ENCODE data around the gene CHST11. TPM values are rescaled to one million over a fixed set of nuclear protein-coding genes. Genes with fewer than 3 reads are reported as not detected.

Gene CHST11
- total and polyA plus RNA-seq, 2 of the 4 experiments (the other 2 are of a cell fraction), result 1.4 to 2.7 TPM

DNA sequence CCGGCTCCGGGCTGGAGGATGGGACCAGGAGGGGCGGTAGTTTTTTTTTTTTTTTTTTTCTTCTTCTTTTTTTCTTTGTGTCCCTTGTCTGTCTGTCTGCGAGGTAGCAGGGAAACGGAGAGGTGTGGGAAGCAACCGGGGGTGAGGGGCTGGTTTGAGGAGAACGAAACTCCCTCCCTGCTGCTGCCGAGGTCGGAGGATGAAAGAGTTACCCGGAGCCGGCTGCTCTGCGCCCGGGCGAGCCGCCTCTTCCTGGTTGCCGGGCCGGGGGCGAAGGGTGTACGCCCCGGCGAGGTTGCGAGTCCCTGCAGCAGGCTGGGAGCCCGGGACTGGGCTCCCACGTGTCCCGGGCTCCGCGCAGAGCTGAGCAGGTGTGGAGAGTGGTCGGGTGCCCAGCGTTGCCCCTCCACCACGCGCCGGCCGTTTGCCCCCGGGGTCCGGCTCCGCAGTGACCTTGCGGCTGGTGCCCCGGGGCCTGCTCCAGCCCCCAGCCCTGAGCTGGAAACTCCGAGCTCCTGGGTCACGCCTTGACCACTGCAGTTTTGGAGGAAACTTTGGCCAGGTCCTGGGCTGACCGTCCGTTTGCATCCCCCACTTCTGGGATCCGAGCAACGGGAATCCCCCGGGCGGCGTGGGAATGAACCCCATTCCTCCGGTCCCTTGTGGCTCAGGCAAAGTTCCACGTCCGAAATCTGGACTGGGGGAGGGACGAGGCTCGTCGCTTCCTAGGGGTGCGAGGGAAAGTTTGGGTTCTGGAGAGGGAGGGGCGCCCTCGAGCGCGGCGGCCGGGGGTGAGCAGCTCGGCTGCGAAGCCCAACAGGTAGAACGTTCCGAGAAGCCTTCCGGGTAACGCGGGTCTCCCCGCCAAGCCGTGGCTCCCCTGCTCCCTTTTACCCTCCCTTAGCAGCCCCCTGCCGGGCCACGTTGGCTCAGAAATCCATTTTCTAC lies 1.3 kb downstream of the CHST11 start (continued):
- TF ChIP-seq MAFK (IDR thresholded peaks at IDR 0.05; ENCODE audit: low read depth, low read length) (no peak), NFE2L2 (IDR thresholded peaks at IDR 0.05; ENCODE audit: low read depth, low read length) (no peak), SMC3 (IDR thresholded peaks at IDR 0.05; ENCODE audit: low read depth, low read length) (no peak)

GRCh38 chr12:104458694-104459367 lies 2.1 kb downstream of the CHST11 start:
- Histone ChIP-seq H3K36me3 (ENCODE audit: control insufficient read depth, insufficient read depth, low read length) (no peaks in the 10 kb centered on the region), H3K4ac (ENCODE audit: low read depth, low read length) (no peak overlapping the region; the same call in 1 of the 2 replicates), H2BK15ac (ENCODE audit: low read depth, low read length) (no peak overlapping the region), H4K91ac (ENCODE audit: insufficient read depth, low read depth, low read length) (no peak overlapping the region), H4K20me1 (ENCODE audit: insufficient read depth, low read length) (no peaks in the 10 kb centered on the region), H2BK5ac (ENCODE audit: low read depth, low read length, poor library complexity, severe bottlenecking) (no peak overlapping the region), H3K4me2 (ENCODE audit: low read depth, low read length) (peak overlapping the region; percentile 79), H3K56ac (ENCODE audit: extremely low read depth, insufficient read depth, low read length) (no peak overlapping the region), H3K9ac (ENCODE audit: low read depth, low read length) (no peak overlapping the region), H4K5ac (ENCODE audit: low read depth, low read length) (no peak overlapping the region), H2AFZ (replicated peaks; ENCODE audit: low read length, poor library complexity) (peak overlapping the region; percentile 92), H3K4me3 (ENCODE audit: insufficient read depth, low read depth, low read length) (peak overlapping the region; percentile 69), H3K4me1 (ENCODE audit: control insufficient read depth, insufficient read depth, low read length) (peaks cover 2% of the 10 kb centered on the region; the same call in 1 of the 2 replicates), H3K23ac (ENCODE audit: low read depth, low read length) (no peak overlapping the region), H3K14ac (replicated peaks; ENCODE audit: low read depth, low read length) (no peak overlapping the region), H3K9me3 (ENCODE audit: control insufficient read depth, insufficient read depth, low read length) (no peaks in the 10 kb centered on the region), H2BK120ac (ENCODE audit: low read depth, low read length) (no peak overlapping the region), H2BK20ac (ENCODE audit: low read depth, low read length) (no peak overlapping the region), H4K8ac (ENCODE audit: low read depth in 2 of 2, low read length in 2 of 2) (no peak overlapping the region), H3K9me1 (ENCODE audit: insufficient read depth, low read length) (peaks cover 7% of the 10 kb centered on the region), H3K27me3 (ENCODE audit: control insufficient read depth, insufficient read depth, low read length) (peaks cover 14% of the 10 kb centered on the region; the same call in 1 of the 2 replicates), H2AK5ac (ENCODE audit: low read depth, low read length) (peak overlapping the region; percentile 58; the same call in 1 of the 2 replicates), H2AK9ac (replicated peaks; ENCODE audit: low read depth, low read length, poor library complexity) (no peak overlapping the region), H3K18ac (ENCODE audit: low read depth, low read length) (no peak overlapping the region), H3K79me1 (ENCODE audit: low read depth in 1 of 2, low read length in 2 of 2) (peaks cover 0 to 6% of the 10 kb centered on the region in 2 experiments; a peak in 1 of 4 replicates), H3K27ac (ENCODE audit: insufficient read depth, low read length) (no peak overlapping the region)
- DNase-seq (no peak), ATAC-seq (ENCODE audit: low read depth) (no peak)
- 73% methylated on average over 6 of the region's 21 CpGs; no CpG with 5 or more reads in 1 of the 2 experiments for WGBS, 2 experiments (ENCODE audit: extremely low coverage in 2 of 2, insufficient read length in 1 of 2)
- BruUV-seq (replicated peaks), result no TSS peak
- intact Hi-C loops (cut with micrococcal nuclease) (no loop called here), in situ Hi-C loops (cut with MboI; ENCODE audit: low sequenced_read_pairs) (no loop called here), dilution Hi-C loops (cut with HindIII; ENCODE audit: low sequenced_read_pairs, unreplicated experiment) (no loop called here)
- ChIA-PET CTCF (no interaction called here), POLR2A (ENCODE audit: unreplicated experiment) (no interaction called here)
- no peak for TF ChIP-seq CHD1 (IDR thresholded peaks at IDR 0.05; ENCODE audit: low read depth, low read length)
- no peak for TF ChIP-seq MAFK (IDR thresholded peaks at IDR 0.05; ENCODE audit: low read depth, low read length)
- no peak for TF ChIP-seq FOS (IDR thresholded peaks at IDR 0.05; ENCODE audit: low read depth, low read length)
- TF ChIP-seq ELK1 (IDR thresholded peaks at IDR 0.05; ENCODE audit: borderline replicate concordance, low read depth, low read length), result no peak
- TF ChIP-seq NFE2L2 (IDR thresholded peaks at IDR 0.05; ENCODE audit: low read depth, low read length), result no peak
- TF ChIP-seq RCOR1 (IDR thresholded peaks at IDR 0.05; ENCODE audit: insufficient replicate concordance, low read length), result no peak
- TF ChIP-seq MAZ (IDR thresholded peaks at IDR 0.05; ENCODE audit: borderline replicate concordance, low read depth, low read length), result no peak
- TF ChIP-seq SMC3 (IDR thresholded peaks at IDR 0.05; ENCODE audit: low read depth, low read length), result no peak
- TF ChIP-seq BHLHE40 (IDR thresholded peaks at IDR 0.05; ENCODE audit: low read depth, low read length), result no peak
- TF ChIP-seq MXI1 (IDR thresholded peaks at IDR 0.05; ENCODE audit: borderline replicate concordance, low read depth, low read length), result no peak
- TF ChIP-seq USF2 (IDR thresholded peaks at IDR 0.05; ENCODE audit: low read depth, low read length), result no peak
